PC-3 (cell line): Measurements from ENCODE around the gene DVL1.

Experiments
- EZH2 ChIP-seq: fragments of 300-600 bp; sonication (generic); IDR thresholded peaks from one replicate; pipeline ENCODE4 v1.6.1; 2017; ENCODE audit warnings: antibody characterized with exemption, mild to moderate bottlenecking, low read length; ENCODE audit not compliant: unreplicated experiment
- EZH2phosphoT487 ChIP-seq: fragments of 300-600 bp; sonication (generic); IDR thresholded peaks from 2 replicates; pipeline ENCODE4 v1.6.1; 2018; ENCODE audit warnings: mild to moderate bottlenecking, antibody characterized with exemption, low read length, borderline replicate concordance
- TF ChIP-seq, protein P1 (sequence below): fragments of 300-600 bp; sonication (generic); conservative IDR thresholded peaks from 2 replicates; pipeline ENCODE4 v1.5.1; 2017; ENCODE audit warnings: antibody characterized with exemption, low read depth, mild to moderate bottlenecking, low read length

GRCh38 chr1:1297802-1298424 lies 51.3 kb downstream of the DVL1 start:
- TF ChIP-seq, protein P1, sequence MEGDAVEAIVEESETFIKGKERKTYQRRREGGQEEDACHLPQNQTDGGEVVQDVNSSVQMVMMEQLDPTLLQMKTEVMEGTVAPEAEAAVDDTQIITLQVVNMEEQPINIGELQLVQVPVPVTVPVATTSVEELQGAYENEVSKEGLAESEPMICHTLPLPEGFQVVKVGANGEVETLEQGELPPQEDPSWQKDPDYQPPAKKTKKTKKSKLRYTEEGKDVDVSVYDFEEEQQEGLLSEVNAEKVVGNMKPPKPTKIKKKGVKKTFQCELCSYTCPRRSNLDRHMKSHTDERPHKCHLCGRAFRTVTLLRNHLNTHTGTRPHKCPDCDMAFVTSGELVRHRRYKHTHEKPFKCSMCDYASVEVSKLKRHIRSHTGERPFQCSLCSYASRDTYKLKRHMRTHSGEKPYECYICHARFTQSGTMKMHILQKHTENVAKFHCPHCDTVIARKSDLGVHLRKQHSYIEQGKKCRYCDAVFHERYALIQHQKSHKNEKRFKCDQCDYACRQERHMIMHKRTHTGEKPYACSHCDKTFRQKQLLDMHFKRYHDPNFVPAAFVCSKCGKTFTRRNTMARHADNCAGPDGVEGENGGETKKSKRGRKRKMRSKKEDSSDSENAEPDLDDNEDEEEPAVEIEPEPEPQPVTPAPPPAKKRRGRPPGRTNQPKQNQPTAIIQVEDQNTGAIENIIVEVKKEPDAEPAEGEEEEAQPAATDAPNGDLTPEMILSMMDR = no peak
- TF ChIP-seq EZH2 (no peak), EZH2phosphoT487 (no peak)
